ENCODE data around the gene P3H2. TPM values are rescaled to one million over a fixed set of nuclear protein-coding genes. Genes with fewer than 3 reads are reported as not detected.

Gene P3H2
- total and polyA plus RNA-seq, 8 donors = 1.4 to 46.1 (median 20.3) TPM

DNA sequence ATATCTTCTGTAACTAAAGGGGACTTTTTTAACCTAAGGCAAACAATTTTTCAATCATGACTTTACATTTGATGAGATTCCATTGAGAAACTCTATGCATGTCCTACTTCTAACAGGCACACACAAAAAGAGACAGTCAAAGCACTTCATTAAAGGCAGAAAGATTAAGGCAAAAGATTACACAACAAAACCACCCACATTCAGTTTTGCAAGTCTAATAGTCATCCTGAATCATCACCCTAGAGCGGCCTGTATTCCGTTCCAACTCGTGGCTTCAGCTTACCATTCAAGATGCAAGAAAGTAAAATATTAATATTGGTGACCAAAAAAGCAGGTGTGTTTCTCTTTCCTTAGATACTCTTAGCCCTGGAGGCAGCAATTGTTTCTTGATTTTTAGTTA lies 205.9 kb downstream of the P3H2 start:
- no peak overlapping the region for H3K27ac ChIP-seq
- TF ChIP-seq, protein P1, sequence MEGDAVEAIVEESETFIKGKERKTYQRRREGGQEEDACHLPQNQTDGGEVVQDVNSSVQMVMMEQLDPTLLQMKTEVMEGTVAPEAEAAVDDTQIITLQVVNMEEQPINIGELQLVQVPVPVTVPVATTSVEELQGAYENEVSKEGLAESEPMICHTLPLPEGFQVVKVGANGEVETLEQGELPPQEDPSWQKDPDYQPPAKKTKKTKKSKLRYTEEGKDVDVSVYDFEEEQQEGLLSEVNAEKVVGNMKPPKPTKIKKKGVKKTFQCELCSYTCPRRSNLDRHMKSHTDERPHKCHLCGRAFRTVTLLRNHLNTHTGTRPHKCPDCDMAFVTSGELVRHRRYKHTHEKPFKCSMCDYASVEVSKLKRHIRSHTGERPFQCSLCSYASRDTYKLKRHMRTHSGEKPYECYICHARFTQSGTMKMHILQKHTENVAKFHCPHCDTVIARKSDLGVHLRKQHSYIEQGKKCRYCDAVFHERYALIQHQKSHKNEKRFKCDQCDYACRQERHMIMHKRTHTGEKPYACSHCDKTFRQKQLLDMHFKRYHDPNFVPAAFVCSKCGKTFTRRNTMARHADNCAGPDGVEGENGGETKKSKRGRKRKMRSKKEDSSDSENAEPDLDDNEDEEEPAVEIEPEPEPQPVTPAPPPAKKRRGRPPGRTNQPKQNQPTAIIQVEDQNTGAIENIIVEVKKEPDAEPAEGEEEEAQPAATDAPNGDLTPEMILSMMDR (IDR thresholded peaks at IDR 0.05) = no peak
- no peaks in the 10 kb centered on the region for H3K36me3 ChIP-seq
- H3K9me3 ChIP-seq = no peaks in the 10 kb centered on the region
- intact Hi-C loops (cut with DNase I; ENCODE audit: low total_unique reads) = no loop called here
- no peak for DNase-seq
- 71 to 88% (median 78%) methylated on average over 3 of the region's 3 CpGs for WGBS, 5 donors
- no peaks in the 10 kb centered on the region for H3K27me3 ChIP-seq
- no peak overlapping the region for H3K4me3 ChIP-seq
- no peaks in the 10 kb centered on the region for H3K4me1 ChIP-seq

DNA sequence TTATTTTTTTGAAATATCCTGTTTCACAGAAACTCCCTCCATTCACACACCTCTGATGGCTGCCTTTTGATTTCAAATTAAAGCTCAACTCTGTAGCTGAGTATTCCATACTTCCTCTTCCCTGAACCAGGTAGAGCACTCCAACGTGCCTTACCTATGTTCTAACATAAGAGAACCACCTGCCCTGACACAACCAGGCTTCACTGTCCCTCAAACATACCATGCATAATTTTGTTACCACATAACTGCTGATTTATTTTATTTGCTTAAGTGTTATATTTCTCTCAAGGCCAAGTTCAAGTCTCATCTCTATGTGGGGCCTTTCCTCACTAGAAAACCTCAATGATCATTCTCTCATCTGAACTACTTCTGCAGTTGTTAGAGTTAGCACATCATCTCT lies 209.7 kb downstream of the P3H2 start:
- Histone ChIP-seq H3K27ac (no peak overlapping the region), H3K9me3 (no peaks in the 10 kb centered on the region), H3K36me3 (no peaks in the 10 kb centered on the region), H3K27me3 (no peaks in the 10 kb centered on the region), H3K4me1 (no peaks in the 10 kb centered on the region), H3K4me3 (no peak overlapping the region)
- intact Hi-C loops (cut with DNase I; ENCODE audit: low total_unique reads) = no loop called here
- DNase-seq = no peak
- TF ChIP-seq POLR2A (IDR thresholded peaks at IDR 0.05) (no peak), EP300 (IDR thresholded peaks at IDR 0.05) (no peak), POLR2AphosphoS5 (IDR thresholded peaks at IDR 0.05) (no peak)
- TF ChIP-seq, protein P1 (IDR thresholded peaks at IDR 0.05) = no peak
- 35 to 56% (median 49%) methylated on average over 1 of the region's 1 CpG for WGBS, 5 donors

DNA sequence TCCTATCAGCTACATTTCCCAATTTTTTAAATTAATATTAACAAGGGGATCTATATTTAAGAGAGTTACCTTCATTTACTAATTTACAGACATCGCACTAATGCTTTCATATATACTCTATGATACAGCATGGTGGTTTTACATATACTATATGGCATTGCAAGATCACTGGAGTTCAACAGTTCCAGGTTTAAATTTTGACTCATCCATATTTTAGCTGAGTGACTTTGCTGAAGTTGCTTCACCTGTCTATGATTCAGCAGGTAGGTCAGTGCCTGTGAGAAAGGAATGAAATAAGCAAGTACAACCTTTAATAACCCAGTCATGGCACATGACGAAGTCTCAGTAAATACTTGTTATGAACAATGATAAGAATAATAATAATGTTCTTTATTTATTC lies 211.1 kb downstream of the P3H2 start:
- TF ChIP-seq EP300 (IDR thresholded peaks at IDR 0.05) = no peak
- TF ChIP-seq, protein P1 (IDR thresholded peaks at IDR 0.05) = no peak
- TF ChIP-seq POLR2AphosphoS5 (IDR thresholded peaks at IDR 0.05) = no peak
- no peak for TF ChIP-seq POLR2A (IDR thresholded peaks at IDR 0.05)
- no peaks in the 10 kb centered on the region for H3K4me1 ChIP-seq
- WGBS, 5 donors = 65 to 81% (median 71%) methylated on average over 2 of the region's 2 CpGs
- no peak for DNase-seq
- no peak overlapping the region for H3K4me3 ChIP-seq
- intact Hi-C loops (cut with DNase I; ENCODE audit: low total_unique reads) = no loop called here
- no peak overlapping the region for H3K27ac ChIP-seq
- no peaks in the 10 kb centered on the region for H3K9me3 ChIP-seq
- H3K36me3 ChIP-seq = no peaks in the 10 kb centered on the region
- no peaks in the 10 kb centered on the region for H3K27me3 ChIP-seq

DNA sequence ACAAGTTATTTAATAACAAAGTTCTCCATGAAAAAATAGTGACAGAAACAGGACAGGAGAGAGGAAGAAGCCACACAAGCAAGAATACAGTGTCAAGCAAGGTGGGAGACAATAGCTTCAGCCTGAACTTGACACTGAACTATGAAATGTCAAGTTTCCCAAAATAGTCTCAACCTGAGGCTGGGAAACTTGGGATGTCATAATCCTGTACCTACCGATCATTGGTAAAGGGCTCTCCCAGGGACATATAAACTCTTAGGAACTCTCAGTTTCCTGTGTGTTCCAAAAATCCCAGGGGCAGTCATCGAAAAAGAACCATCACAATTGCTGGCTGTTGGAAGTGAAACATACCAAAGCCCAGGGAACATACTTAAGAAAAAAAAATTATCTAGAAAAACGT lies 211.6 kb downstream of the P3H2 start:
- Histone ChIP-seq H3K9me3 (no peaks in the 10 kb centered on the region), H3K27ac (no peak overlapping the region), H3K4me3 (no peak overlapping the region), H3K27me3 (no peaks in the 10 kb centered on the region), H3K4me1 (no peaks in the 10 kb centered on the region), H3K36me3 (no peaks in the 10 kb centered on the region)
- intact Hi-C loops (cut with DNase I; ENCODE audit: low total_unique reads) = no loop called here
- 77 to 85% (median 78%) methylated on average over 3 of the region's 3 CpGs for WGBS, 5 donors
- TF ChIP-seq, protein P1 (IDR thresholded peaks at IDR 0.05) = no peak
- TF ChIP-seq EP300 (IDR thresholded peaks at IDR 0.05) = no peak
- TF ChIP-seq POLR2A (IDR thresholded peaks at IDR 0.05) = no peak
- no peak for DNase-seq

DNA sequence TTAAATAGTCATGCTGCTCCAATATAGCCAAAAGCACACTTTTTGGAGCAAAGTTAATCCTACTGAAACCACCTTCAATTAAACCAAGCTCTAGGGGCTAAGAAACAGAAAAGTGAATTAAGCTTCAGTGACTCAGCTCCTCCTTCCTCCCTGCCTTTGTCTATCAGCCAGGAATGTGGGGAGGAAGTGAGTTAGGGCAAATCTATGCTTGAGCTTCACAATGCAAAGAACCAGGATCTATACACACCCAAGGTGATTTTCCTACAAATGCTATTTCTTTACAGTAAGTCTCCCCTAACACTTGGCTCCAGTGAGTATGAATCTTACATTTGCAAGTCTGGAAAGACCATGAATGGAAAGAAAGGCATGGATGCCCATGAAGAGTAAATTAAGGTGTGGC lies 212.1 kb downstream of the P3H2 start:
- H3K27ac ChIP-seq = no peak overlapping the region
- H3K4me3 ChIP-seq = no peak overlapping the region
- H3K36me3 ChIP-seq = no peaks in the 10 kb centered on the region
- TF ChIP-seq POLR2AphosphoS5 (IDR thresholded peaks at IDR 0.05) (no peak), POLR2A (IDR thresholded peaks at IDR 0.05) (no peak), EP300 (IDR thresholded peaks at IDR 0.05) (no peak)
- TF ChIP-seq, protein P1 (IDR thresholded peaks at IDR 0.05) = no peak
- H3K27me3 ChIP-seq = no peaks in the 10 kb centered on the region
- no peaks in the 10 kb centered on the region for H3K9me3 ChIP-seq
- no peak for DNase-seq
- H3K4me1 ChIP-seq = no peaks in the 10 kb centered on the region
- intact Hi-C loops (cut with DNase I; ENCODE audit: low total_unique reads) = no loop called here

Data from stomach (tissue), 9 donors.